ENCODE results near the gene PRKCZ. TPM values are rescaled to one million over a fixed set of nuclear protein-coding genes. Genes with fewer than 3 reads are reported as not detected.

Gene PRKCZ
- total RNA-seq, 2 experiments from 2014 or later: 6.7 to 8.0 TPM

- Mint-ChIP-seq H3K4me3 (no peak overlapping the region), H3K27ac (no peak overlapping the region), H3K36me3 (ENCODE audit: low read depth) (no peaks in the 10 kb centered on the region), H3K27me3 (no peaks in the 10 kb centered on the region), H3K4me1 (no peaks in the 10 kb centered on the region), H3K9me3 (no peaks in the 10 kb centered on the region)
- CTCF ChIA-PET: no interaction called here
- POLR2A ChIA-PET: no interaction called here
- no peak for DNase-seq
Measured at GRCh38 chr1:2070016-2070415, 19.8 kb downstream of the PRKCZ start.

- ChIA-PET CTCF (no interaction called here), POLR2A (no interaction called here)
- no peaks in the 10 kb centered on the region for H3K9me3 Mint-ChIP-seq
Measured at GRCh38 chr1:2070800-2071530, 20.8 kb downstream of the PRKCZ start.

GRCh38 chr1:2072109-2072806, 22.0 kb downstream of the PRKCZ start:
- Mint-ChIP-seq H3K9me3 (no peaks in the 10 kb centered on the region), H3K36me3 (ENCODE audit: low read depth) (peaks cover 4% of the 10 kb centered on the region), H3K4me1 (no peaks in the 10 kb centered on the region), H3K27me3 (no peaks in the 10 kb centered on the region), H3K4me3 (no peak overlapping the region), H3K27ac (no peak overlapping the region)
- no peak for DNase-seq
- ChIA-PET CTCF (interaction anchor here (1.1 kb wide), 1 partner anchor 28 kb away, joined by 4 read pairs; no protein-coding TSS in a partner anchor), POLR2A (interaction anchor here (1.2 kb wide), 1 partner anchor 39 kb away, joined by 3 read pairs; no protein-coding TSS in a partner anchor)

More at GRCh38 chr1:2070800-2071530, 20.8 kb downstream of the PRKCZ start:
- no peaks in the 10 kb centered on the region for H3K4me1 Mint-ChIP-seq
- H3K36me3 Mint-ChIP-seq (ENCODE audit: low read depth): no peaks in the 10 kb centered on the region
- H3K4me3 Mint-ChIP-seq: no peak overlapping the region
- no peak for DNase-seq
- no peaks in the 10 kb centered on the region for H3K27me3 Mint-ChIP-seq
- H3K27ac Mint-ChIP-seq: no peak overlapping the region

GRCh38 chr1:2072891-2073290, 22.7 kb downstream of the PRKCZ start:
- Mint-ChIP-seq H3K4me1 (no peaks in the 10 kb centered on the region), H3K36me3 (ENCODE audit: low read depth) (peaks cover 4% of the 10 kb centered on the region), H3K4me3 (no peak overlapping the region), H3K27me3 (no peaks in the 10 kb centered on the region), H3K27ac (no peak overlapping the region), H3K9me3 (peaks cover 4% of the 10 kb centered on the region)
- ChIA-PET POLR2A (no interaction called here), CTCF (no interaction called here)
- DNase-seq: no peak

- CTCF ChIA-PET: no interaction called here
- Mint-ChIP-seq H3K9me3 (peaks cover 11% of the 10 kb centered on the region), H3K27ac (no peak overlapping the region), H3K4me3 (no peak overlapping the region), H3K36me3 (ENCODE audit: low read depth) (peaks cover 11% of the 10 kb centered on the region), H3K4me1 (no peaks in the 10 kb centered on the region), H3K27me3 (no peaks in the 10 kb centered on the region)
- DNase-seq: no peak
- POLR2A ChIA-PET: no interaction called here
Measured at GRCh38 chr1:2073382-2074230, 23.4 kb downstream of the PRKCZ start.

GRCh38 chr1:2074396-2074795, 24.2 kb downstream of the PRKCZ start:
- peaks cover 14% of the 10 kb centered on the region for H3K9me3 Mint-ChIP-seq
- H3K36me3 Mint-ChIP-seq (ENCODE audit: low read depth): peaks cover 12% of the 10 kb centered on the region
- no peak for DNase-seq
- H3K4me1 Mint-ChIP-seq: no peaks in the 10 kb centered on the region
- H3K27ac Mint-ChIP-seq: no peak overlapping the region
- H3K4me3 Mint-ChIP-seq: no peak overlapping the region
- ChIA-PET CTCF (no interaction called here), POLR2A (no interaction called here)
- H3K27me3 Mint-ChIP-seq: no peaks in the 10 kb centered on the region

GRCh38 chr1:2074944-2075740, 24.9 kb downstream of the PRKCZ start:
- Mint-ChIP-seq H3K27ac (no peak overlapping the region), H3K36me3 (ENCODE audit: low read depth) (peaks cover 12% of the 10 kb centered on the region), H3K27me3 (no peaks in the 10 kb centered on the region), H3K9me3 (peaks cover 16% of the 10 kb centered on the region), H3K4me3 (no peak overlapping the region), H3K4me1 (no peaks in the 10 kb centered on the region)
- ChIA-PET CTCF (no interaction called here), POLR2A (no interaction called here)
- DNase-seq: no peak

GRCh38 chr1:2076826-2077225, 26.6 kb downstream of the PRKCZ start:
- no peak for DNase-seq
- Mint-ChIP-seq H3K36me3 (ENCODE audit: low read depth) (peaks cover 12% of the 10 kb centered on the region), H3K27ac (no peak overlapping the region), H3K4me1 (no peaks in the 10 kb centered on the region), H3K27me3 (no peaks in the 10 kb centered on the region), H3K9me3 (peaks cover 18% of the 10 kb centered on the region), H3K4me3 (no peak overlapping the region)
- ChIA-PET CTCF (no interaction called here), POLR2A (no interaction called here)

GRCh38 chr1:2078170-2078569, 28.0 kb downstream of the PRKCZ start:
- H3K9me3 Mint-ChIP-seq: peaks cover 18% of the 10 kb centered on the region
- no peak overlapping the region for H3K27ac Mint-ChIP-seq
- H3K27me3 Mint-ChIP-seq: no peaks in the 10 kb centered on the region
- POLR2A ChIA-PET: no interaction called here
- no peaks in the 10 kb centered on the region for H3K4me1 Mint-ChIP-seq
- CTCF ChIA-PET: no interaction called here
- DNase-seq: no peak
- no peak overlapping the region for H3K4me3 Mint-ChIP-seq
- peaks cover 12% of the 10 kb centered on the region for H3K36me3 Mint-ChIP-seq (ENCODE audit: low read depth)

GRCh38 chr1:2079396-2080085, 29.3 kb downstream of the PRKCZ start:
- ChIA-PET POLR2A (no interaction called here), CTCF (interaction anchor here (1.0 kb wide), 1 partner anchor 95 kb away, joined by 3 read pairs; no protein-coding TSS in a partner anchor)
- H3K4me1 Mint-ChIP-seq: no peaks in the 10 kb centered on the region
- H3K36me3 Mint-ChIP-seq (ENCODE audit: low read depth): peaks cover 12% of the 10 kb centered on the region
- no peak overlapping the region for H3K27ac Mint-ChIP-seq
- peaks cover 18% of the 10 kb centered on the region for H3K9me3 Mint-ChIP-seq
- no peak for DNase-seq
- H3K27me3 Mint-ChIP-seq: no peaks in the 10 kb centered on the region
- H3K4me3 Mint-ChIP-seq: no peak overlapping the region

- Mint-ChIP-seq H3K4me3 (no peak overlapping the region), H3K27ac (no peak overlapping the region), H3K27me3 (no peaks in the 10 kb centered on the region), H3K9me3 (peaks cover 18% of the 10 kb centered on the region), H3K4me1 (no peaks in the 10 kb centered on the region), H3K36me3 (ENCODE audit: low read depth) (peaks cover 12% of the 10 kb centered on the region)
- POLR2A ChIA-PET: no interaction called here
- no peak for DNase-seq
- CTCF ChIA-PET: interaction anchor here (1.0 kb wide), 1 partner anchor 95 kb away, joined by 3 read pairs; no protein-coding TSS in a partner anchor
Measured at GRCh38 chr1:2080140-2080539, 29.9 kb downstream of the PRKCZ start.

GRCh38 chr1:2080884-2081283, 30.7 kb downstream of the PRKCZ start:
- Mint-ChIP-seq H3K9me3 (peaks cover 18% of the 10 kb centered on the region), H3K27ac (no peak overlapping the region), H3K4me1 (no peaks in the 10 kb centered on the region), H3K36me3 (ENCODE audit: low read depth) (peaks cover 12% of the 10 kb centered on the region), H3K4me3 (no peak overlapping the region), H3K27me3 (no peaks in the 10 kb centered on the region)
- ChIA-PET CTCF (no interaction called here), POLR2A (no interaction called here)
- no peak for DNase-seq
